ENCODE data around the gene GMPS.

GMPS gene

DNA sequence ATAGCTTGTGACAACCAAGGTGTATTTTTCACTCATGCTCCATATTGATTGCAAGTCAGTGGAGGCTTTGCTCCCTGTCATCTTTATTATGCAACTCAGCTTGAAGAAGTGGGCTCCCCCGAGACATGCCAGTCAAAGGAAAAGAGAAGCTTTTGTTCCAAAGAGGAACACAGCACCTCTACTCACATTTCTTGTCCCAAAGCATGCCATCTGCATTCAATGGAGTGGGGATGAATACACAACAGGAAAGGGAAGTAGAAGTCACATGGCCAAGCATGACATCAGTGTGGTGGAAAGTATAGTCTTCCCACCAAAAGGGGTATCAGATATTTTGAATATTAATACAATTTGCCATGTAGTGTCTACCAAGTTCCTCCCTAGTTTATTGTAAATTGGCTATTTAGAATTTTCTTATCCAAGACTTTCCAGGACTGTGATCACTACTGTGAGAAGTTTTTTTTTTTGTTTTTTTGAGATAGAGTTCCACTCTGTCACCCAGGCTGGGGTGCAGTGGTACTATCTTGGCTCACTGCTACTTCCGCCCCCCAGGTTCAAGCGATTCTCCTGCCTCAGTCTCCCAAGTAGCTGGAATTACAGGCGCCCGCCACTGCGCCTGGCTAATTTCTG, 114.5 kb downstream of the GMPS start:
- TF ChIP-seq, protein P1, sequence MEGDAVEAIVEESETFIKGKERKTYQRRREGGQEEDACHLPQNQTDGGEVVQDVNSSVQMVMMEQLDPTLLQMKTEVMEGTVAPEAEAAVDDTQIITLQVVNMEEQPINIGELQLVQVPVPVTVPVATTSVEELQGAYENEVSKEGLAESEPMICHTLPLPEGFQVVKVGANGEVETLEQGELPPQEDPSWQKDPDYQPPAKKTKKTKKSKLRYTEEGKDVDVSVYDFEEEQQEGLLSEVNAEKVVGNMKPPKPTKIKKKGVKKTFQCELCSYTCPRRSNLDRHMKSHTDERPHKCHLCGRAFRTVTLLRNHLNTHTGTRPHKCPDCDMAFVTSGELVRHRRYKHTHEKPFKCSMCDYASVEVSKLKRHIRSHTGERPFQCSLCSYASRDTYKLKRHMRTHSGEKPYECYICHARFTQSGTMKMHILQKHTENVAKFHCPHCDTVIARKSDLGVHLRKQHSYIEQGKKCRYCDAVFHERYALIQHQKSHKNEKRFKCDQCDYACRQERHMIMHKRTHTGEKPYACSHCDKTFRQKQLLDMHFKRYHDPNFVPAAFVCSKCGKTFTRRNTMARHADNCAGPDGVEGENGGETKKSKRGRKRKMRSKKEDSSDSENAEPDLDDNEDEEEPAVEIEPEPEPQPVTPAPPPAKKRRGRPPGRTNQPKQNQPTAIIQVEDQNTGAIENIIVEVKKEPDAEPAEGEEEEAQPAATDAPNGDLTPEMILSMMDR (IDR thresholded peaks at IDR 0.05; ENCODE audit: extremely low read depth, missing control alignments): no peak
- no peak for DNase-seq (ENCODE audit: low spot score)

DNA sequence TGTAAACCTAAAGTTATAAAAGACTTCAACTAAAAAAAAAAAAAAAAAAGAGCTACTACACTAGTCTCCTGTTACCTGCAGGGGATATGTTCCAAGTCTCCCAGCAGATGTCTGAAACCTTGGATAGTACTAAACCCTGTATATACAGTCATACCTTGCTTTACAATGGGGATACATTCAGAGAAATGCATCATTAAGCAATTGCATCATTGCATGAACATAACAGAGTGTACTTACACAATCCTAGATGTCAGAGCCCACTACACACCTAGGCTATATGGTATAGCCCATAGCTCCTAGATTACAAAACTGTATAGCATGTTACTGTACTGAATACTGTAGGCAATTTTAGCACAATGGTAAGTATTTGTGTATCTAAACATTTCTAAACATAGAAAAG, 119.1 kb downstream of the GMPS start:
- TF ChIP-seq, protein P1 (IDR thresholded peaks at IDR 0.05; ENCODE audit: extremely low read depth, missing control alignments): no peak

DNA sequence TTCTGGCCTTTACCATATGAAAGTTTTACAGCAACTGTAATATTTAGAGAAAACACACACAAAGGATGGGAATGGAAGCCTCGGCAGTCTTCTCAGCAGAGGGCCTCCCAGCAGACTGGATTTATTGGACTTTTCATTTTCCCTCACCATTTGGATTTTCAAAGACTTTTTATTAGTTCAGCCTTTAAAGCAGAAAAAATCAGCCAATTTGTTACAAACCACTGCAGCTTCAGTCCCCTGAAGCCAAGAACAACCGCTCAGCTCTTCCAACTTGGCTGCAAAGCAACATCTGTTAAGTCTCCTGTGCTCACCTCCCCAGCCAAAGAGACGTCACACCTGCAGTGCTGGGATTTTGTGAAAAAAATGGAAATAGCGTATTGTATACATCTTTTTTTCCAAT, 120.8 kb downstream of the GMPS start:
- no peak for DNase-seq (ENCODE audit: low spot score)
- TF ChIP-seq, protein P1 (IDR thresholded peaks at IDR 0.05; ENCODE audit: extremely low read depth, missing control alignments): no peak

More for the DNA sequence above, 119.1 kb downstream of the GMPS start:
- DNase-seq (ENCODE audit: low spot score): no peak

GRCh38 chr3:155991847-155992246, 121.4 kb downstream of the GMPS start:
- no peak for DNase-seq (ENCODE audit: low spot score)
- TF ChIP-seq, protein P1 (IDR thresholded peaks at IDR 0.05; ENCODE audit: extremely low read depth, missing control alignments): no peak
